Breast epithelium (tissue), 4 donors: ENCODE measurements around the gene TBC1D8. TPM values are rescaled to one million over a fixed set of nuclear protein-coding genes. Genes with fewer than 3 reads are reported as not detected.
A peak's percentile ranks its signal among the peaks of the same experiment; 100 is the strongest.

ENCODE experiments used
- DNase-seq, 2 donors: peaks; one replicate each; pipeline ENCODE4 v3.0.0-alpha.2; 2019; ENCODE audit warnings: low spot score in 2 of 2
- H3K27ac ChIP-seq, 2 donors: fragments of 200-600 bp; sonication (generic) in 1 of 2; one replicate each; pipeline ENCODE4 v1.5.1; 2016 to 2019; ENCODE audit warnings: mild to moderate bottlenecking in 1 of 2
- H3K27me3 ChIP-seq, 2 donors: fragments of 200-600 bp; sonication (generic) in 1 of 2; one replicate each; pipeline versions ENCODE4 v1.5.1 to v1.6.0; 2017 to 2019; ENCODE audit warnings: control low read depth in 1 of 2, mild to moderate bottlenecking in 1 of 2
- H3K36me3 ChIP-seq: fragments of 200-600 bp; one replicate; pipeline ENCODE4 v1.5.1; 2019
- H3K4me1 ChIP-seq, 2 donors: fragments of 200-600 bp; sonication (generic); one replicate each; pipeline ENCODE4 v1.5.1; 2016 to 2019; ENCODE audit warnings: control low read depth in 1 of 2
- H3K4me3 ChIP-seq, 3 donors: fragments of 200-600 bp; sonication (generic); 1 replicate in 2 of 3; 2 replicates in 1 of 3; pipeline ENCODE4 v1.5.1; 2016 to 2019; ENCODE audit warnings: mild to moderate bottlenecking in 3 of 3, moderate library complexity in 2 of 3
- H3K9me3 ChIP-seq, 2 donors: fragments of 200-600 bp; sonication (generic) in 1 of 2; one replicate each; pipeline ENCODE4 v1.5.1; 2016 to 2019; ENCODE audit warnings: control low read depth in 1 of 2
- CTCF ChIP-seq, 3 donors: fragments of 450-650 bp; IDR thresholded peaks; one replicate each; pipeline ENCODE4 v1.5.1; 2016 to 2017; ENCODE audit warnings: antibody characterized with exemption in 3 of 3, mild to moderate bottlenecking in 3 of 3, moderate library complexity in 3 of 3
- POLR2A ChIP-seq: fragments of 450-650 bp; IDR thresholded peaks from one replicate; pipeline ENCODE4 v1.6.1; 2016; ENCODE audit warnings: antibody characterized with exemption, mild to moderate bottlenecking, moderate library complexity
- POLR2AphosphoS5 ChIP-seq, 3 donors: sonication (generic); formaldehyde crosslinking; IDR thresholded peaks; one replicate each; pipeline ENCODE4 v1.6.1; 2017; ENCODE audit warnings: antibody characterized with exemption in 3 of 3
- intact Hi-C: fragments of 100-400 bp; cut with DNase I; formaldehyde crosslinking; loops from one replicate; pipeline ENCODE4 v1.15.1; 2023; ENCODE audit warnings: low total_unique reads
- total RNA-seq, 3 donors: library from RNA; depleted of rRNA; stranded (reverse); fragments of >200 nt; gene quantifications; one replicate each; pipeline ENCODE4 v1.1.0, GENCODE V29; 2016

TBC1D8 gene
- total RNA-seq, 3 donors from 2014 or later: 19.5 to 92.4 (median 89.7) TPM

GRCh38 chr2:101047774-101048173 is 103.4 kb downstream of the TBC1D8 start:
- intact Hi-C loops: no loop called here
- DNase-seq: no peak
- H3K4me1 ChIP-seq: peaks cover 0 to 8% of the 10 kb centered on the region in 2 donors
- H3K27me3 ChIP-seq: no peaks in the 10 kb centered on the region
- H3K36me3 ChIP-seq: no peaks in the 10 kb centered on the region
- TF ChIP-seq POLR2A (no peak), POLR2AphosphoS5 (IDR thresholded peaks at IDR 0.05) (no peak), CTCF (IDR thresholded peaks at IDR 0.05) (no peak)
- no peaks in the 10 kb centered on the region for H3K9me3 ChIP-seq
- no peak overlapping the region for H3K4me3 ChIP-seq
- peak overlapping the region; percentile 72 to 73 for H3K27ac ChIP-seq

GRCh38 chr2:101047075-101047766 is 104.0 kb downstream of the TBC1D8 start:
- peak overlapping the region; percentile 72 to 73 for H3K27ac ChIP-seq
- peaks cover 0 to 8% of the 10 kb centered on the region in 2 donors for H3K4me1 ChIP-seq
- TF ChIP-seq POLR2AphosphoS5 (IDR thresholded peaks at IDR 0.05) (peak in 1 of 3 donors; percentile 46), POLR2A (no peak), CTCF (IDR thresholded peaks at IDR 0.05) (no peak)
- intact Hi-C loops: no loop called here
- H3K36me3 ChIP-seq: no peaks in the 10 kb centered on the region
- H3K27me3 ChIP-seq: no peaks in the 10 kb centered on the region
- H3K4me3 ChIP-seq: no peak overlapping the region
- no peaks in the 10 kb centered on the region for H3K9me3 ChIP-seq
- peak; percentile 72 to 76 for DNase-seq

GRCh38 chr2:101045330-101045729 is 105.9 kb downstream of the TBC1D8 start:
- no peaks in the 10 kb centered on the region for H3K27me3 ChIP-seq
- TF ChIP-seq POLR2A: no peak
- TF ChIP-seq POLR2AphosphoS5 (IDR thresholded peaks at IDR 0.05): no peak
- no peak for TF ChIP-seq CTCF (IDR thresholded peaks at IDR 0.05)
- H3K9me3 ChIP-seq: no peaks in the 10 kb centered on the region
- no peak overlapping the region for H3K27ac ChIP-seq
- DNase-seq: no peak
- peaks cover 0 to 8% of the 10 kb centered on the region in 2 donors for H3K4me1 ChIP-seq
- H3K36me3 ChIP-seq: no peaks in the 10 kb centered on the region
- H3K4me3 ChIP-seq: no peak overlapping the region
- intact Hi-C loops: no loop called here

- no peak overlapping the region for H3K4me3 ChIP-seq
- DNase-seq: no peak
- H3K27ac ChIP-seq: no peak overlapping the region
- TF ChIP-seq POLR2AphosphoS5 (IDR thresholded peaks at IDR 0.05) (no peak), CTCF (IDR thresholded peaks at IDR 0.05) (no peak), POLR2A (no peak)
- no peaks in the 10 kb centered on the region for H3K27me3 ChIP-seq
- H3K36me3 ChIP-seq: no peaks in the 10 kb centered on the region
- no peaks in the 10 kb centered on the region for H3K4me1 ChIP-seq
- H3K9me3 ChIP-seq: no peaks in the 10 kb centered on the region
- intact Hi-C loops: no loop called here
Measured at GRCh38 chr2:101041413-101041812, 109.8 kb downstream of the TBC1D8 start.

GRCh38 chr2:101040761-101041160 is 110.4 kb downstream of the TBC1D8 start:
- Histone ChIP-seq H3K4me3 (no peak overlapping the region), H3K27me3 (no peaks in the 10 kb centered on the region), H3K4me1 (no peaks in the 10 kb centered on the region), H3K27ac (no peak overlapping the region), H3K9me3 (no peaks in the 10 kb centered on the region), H3K36me3 (peaks cover 2% of the 10 kb centered on the region)
- no peak for DNase-seq
- TF ChIP-seq POLR2A: no peak
- no peak for TF ChIP-seq CTCF (IDR thresholded peaks at IDR 0.05)
- no peak for TF ChIP-seq POLR2AphosphoS5 (IDR thresholded peaks at IDR 0.05)
- intact Hi-C loops: no loop called here
